Neural progenitor cell (in vitro differentiated cells): ENCODE measurements around the gene VEZT. TPM values are rescaled to one million over a fixed set of nuclear protein-coding genes. Genes with fewer than 3 reads are reported as not detected.

ENCODE experiments used
- DNase-seq: peaks from one replicate; pipeline ENCODE4 v3.0.0-alpha.2; 2016; ENCODE audit warnings: low spot score
- H2AFZ ChIP-seq: fragments of 200-600 bp; sonication (generic); replicated peaks from 2 replicates; pipeline ENCODE4 v1.6.1; 2016; ENCODE audit warnings: antibody characterized with exemption
- H3F3A ChIP-seq: fragments of 200-600 bp; sonication (generic); 2 replicates; pipeline ENCODE4 v1.6.1; 2016; ENCODE audit warnings: antibody characterized with exemption, low read depth
- H3K27ac ChIP-seq: fragments of 200-600 bp; sonication (generic); 2 replicates; pipeline ENCODE4 v1.5.1; 2016; ENCODE audit warnings: mild to moderate bottlenecking
- H3K27me3 ChIP-seq: fragments of 200-600 bp; sonication (generic); 2 replicates; pipeline ENCODE4 v1.6.1; 2016; ENCODE audit warnings: mild to moderate bottlenecking, moderate library complexity
- H3K36me3 ChIP-seq: fragments of 200-600 bp; sonication (generic); 2 replicates; pipeline ENCODE4 v1.5.1; 2016
- H3K4me1 ChIP-seq: fragments of 200-600 bp; sonication (generic); 2 replicates; pipeline ENCODE4 v1.6.1; 2016; ENCODE audit warnings: mixed run types
- H3K4me2 ChIP-seq: fragments of 200-600 bp; sonication (generic); 2 replicates; pipeline ENCODE4 v1.6.1; 2016
- H3K4me3 ChIP-seq: fragments of 200-600 bp; sonication (generic); 2 replicates; pipeline ENCODE4 v1.5.1; 2016
- H3K79me2 ChIP-seq: fragments of 200-600 bp; sonication (generic); 2 replicates; pipeline ENCODE4 v1.6.1; 2016; ENCODE audit warnings: low read depth
- H3K9ac ChIP-seq: fragments of 200-600 bp; sonication (generic); 2 replicates; pipeline ENCODE4 v1.6.1; 2016
- H3K9me3 ChIP-seq: fragments of 200-600 bp; sonication (generic); 2 replicates; pipeline ENCODE4 v1.5.1; 2016; ENCODE audit warnings: low read depth
- H4K20me1 ChIP-seq: fragments of 200-600 bp; sonication (generic); 2 replicates; pipeline ENCODE4 v1.6.1; 2016; ENCODE audit warnings: low read depth
- H3K27ac Mint-ChIP-seq: 3 replicates; pipeline ENCODE4 v1.8.0; 2021; ENCODE audit warnings: mixed read lengths
- H3K27me3 Mint-ChIP-seq: 2 replicates; pipeline ENCODE4 v1.8.0; 2022; ENCODE audit warnings: low read depth, mild to moderate bottlenecking, inconsistent platforms, moderate library complexity, mixed read lengths; ENCODE audit not compliant: insufficient read depth
- H3K36me3 Mint-ChIP-seq: 3 replicates; pipeline ENCODE4 v1.8.0; 2021; ENCODE audit warnings: mixed read lengths
- H3K4me1 Mint-ChIP-seq: 3 replicates; pipeline ENCODE4 v1.8.0; 2021; ENCODE audit warnings: mixed read lengths
- H3K4me3 Mint-ChIP-seq: 3 replicates; pipeline ENCODE4 v1.8.0; 2021; ENCODE audit warnings: mild to moderate bottlenecking, moderate library complexity, mixed read lengths
- H3K9me3 Mint-ChIP-seq: 3 replicates; pipeline ENCODE4 v1.8.0; 2020; ENCODE audit warnings: mixed read lengths
- CTCF ChIP-seq: fragments of 200-600 bp; sonication (generic); IDR thresholded peaks from 2 replicates; pipeline ENCODE4 v1.5.1; 2017; ENCODE audit warnings: antibody characterized with exemption, mild to moderate bottlenecking
- EZH2 ChIP-seq: fragments of 200-600 bp; sonication (generic); IDR thresholded peaks from 2 replicates; pipeline ENCODE4 v1.6.1; 2017; ENCODE audit warnings: antibody characterized with exemption, mild to moderate bottlenecking, moderate library complexity
- EZH2phosphoT487 ChIP-seq: fragments of 200-600 bp; sonication (generic); IDR thresholded peaks from 2 replicates; pipeline ENCODE4 v1.6.1; 2017; ENCODE audit warnings: antibody characterized with exemption
- total RNA-seq: library from RNA; depleted of rRNA; stranded (reverse); fragments of >200 nt; gene quantifications from 2 replicates; pipeline ENCODE4 v1.2.3, GENCODE V29; 2015; ENCODE audit warnings: low replicate concordance

Gene VEZT
- total RNA-seq, 1 donor from 2014 or later: 126 TPM

- H3K36me3 ChIP-seq: no peaks in the 10 kb centered on the region
- Mint-ChIP-seq H3K4me3 (no peak overlapping the region), H3K4me1 (peaks cover 15% of the 10 kb centered on the region), H3K36me3 (peaks cover 2% of the 10 kb centered on the region), H3K9me3 (no peaks in the 10 kb centered on the region), H3K27me3 (peaks cover 2% of the 10 kb centered on the region), H3K27ac (no peak overlapping the region)
- H2AFZ ChIP-seq: no peak overlapping the region
- H3K4me1 ChIP-seq: peaks cover 13% of the 10 kb centered on the region
- H3K9ac ChIP-seq: no peak overlapping the region
- peaks cover 89% of the 10 kb centered on the region for H3K79me2 ChIP-seq
- H3K27me3 ChIP-seq: no peaks in the 10 kb centered on the region
- H3K9me3 ChIP-seq: no peaks in the 10 kb centered on the region
- TF ChIP-seq EZH2 (no peak), EZH2phosphoT487 (no peak), CTCF (no peak)
- DNase-seq: no peak
- no peak overlapping the region for H3K4me3 ChIP-seq
- no peak overlapping the region for H3K4me2 ChIP-seq
- no peaks in the 10 kb centered on the region for H4K20me1 ChIP-seq
- H3F3A ChIP-seq: no peaks in the 10 kb centered on the region
- H3K27ac ChIP-seq: no peak overlapping the region
Observed at GRCh38 chr12:95198914-95199313, 18.7 kb upstream of the VEZT start.

- Mint-ChIP-seq H3K9me3 (no peaks in the 10 kb centered on the region), H3K27ac (no peak overlapping the region), H3K4me3 (no peak overlapping the region), H3K4me1 (peaks cover 24% of the 10 kb centered on the region), H3K27me3 (peaks cover 2% of the 10 kb centered on the region), H3K36me3 (peaks cover 4% of the 10 kb centered on the region)
- Histone ChIP-seq H3K27me3 (no peaks in the 10 kb centered on the region), H3K27ac (no peak overlapping the region), H3K4me2 (no peak overlapping the region), H3K36me3 (no peaks in the 10 kb centered on the region), H2AFZ (no peak overlapping the region), H3K9ac (no peak overlapping the region), H3K4me1 (peaks cover 24% of the 10 kb centered on the region), H3F3A (peaks cover 9% of the 10 kb centered on the region), H3K9me3 (no peaks in the 10 kb centered on the region), H3K4me3 (no peak overlapping the region), H3K79me2 (peaks cover 91% of the 10 kb centered on the region), H4K20me1 (peaks cover 4% of the 10 kb centered on the region)
- no peak for DNase-seq
- TF ChIP-seq EZH2phosphoT487 (no peak), CTCF (no peak)
Observed at GRCh38 chr12:95200128-95200894, 17.3 kb upstream of the VEZT start.

GRCh38 chr12:95201056-95201670 lies 16.4 kb upstream of the VEZT start:
- H3K4me3 ChIP-seq: no peak overlapping the region
- H4K20me1 ChIP-seq: peaks cover 12% of the 10 kb centered on the region
- H3K9ac ChIP-seq: no peak overlapping the region
- H3K9me3 ChIP-seq: no peaks in the 10 kb centered on the region
- peaks cover 95% of the 10 kb centered on the region for H3K79me2 ChIP-seq
- peaks cover 17% of the 10 kb centered on the region for H3F3A ChIP-seq
- no peaks in the 10 kb centered on the region for H3K36me3 ChIP-seq
- Mint-ChIP-seq H3K36me3 (peaks cover 4% of the 10 kb centered on the region), H3K27me3 (peaks cover 2% of the 10 kb centered on the region), H3K4me1 (peaks cover 33% of the 10 kb centered on the region), H3K9me3 (no peaks in the 10 kb centered on the region), H3K4me3 (no peak overlapping the region), H3K27ac (no peak overlapping the region)
- no peaks in the 10 kb centered on the region for H3K27me3 ChIP-seq
- TF ChIP-seq CTCF (no peak), EZH2phosphoT487 (no peak), EZH2 (no peak)
- no peak overlapping the region for H3K4me2 ChIP-seq
- no peak overlapping the region for H3K27ac ChIP-seq
- H3K4me1 ChIP-seq: peaks cover 32% of the 10 kb centered on the region
- no peak for DNase-seq
- H2AFZ ChIP-seq: no peak overlapping the region
